ENCODE measurements around the gene EEA1. TPM values are rescaled to one million over a fixed set of nuclear protein-coding genes. Genes with fewer than 3 reads are reported as not detected.

Gene EEA1
- total RNA-seq, 1 donor from 2014 or later = 59.2 TPM

- H3K9me3 ChIP-seq = no peaks in the 10 kb centered on the region
- H3K36me3 ChIP-seq = no peaks in the 10 kb centered on the region
- no peaks in the 10 kb centered on the region for H3K4me1 ChIP-seq
- no peak overlapping the region for H3K4me3 ChIP-seq
- no peak overlapping the region for H3K27ac ChIP-seq
- no peak for TF ChIP-seq POLR2AphosphoS5 (IDR thresholded peaks at IDR 0.05; ENCODE audit: insufficient read depth in 1 of 2, low read depth in 1 of 2)
- no peak for DNase-seq (ENCODE audit: extremely low spot score in 2 of 2)
- intact Hi-C loops (cut with DNase I) = no loop called here
- H3K27me3 ChIP-seq = no peaks in the 10 kb centered on the region
These were observed 18.6 kb upstream of the EEA1 start for GRCh38 chr12:92947589-92948215.

DNA sequence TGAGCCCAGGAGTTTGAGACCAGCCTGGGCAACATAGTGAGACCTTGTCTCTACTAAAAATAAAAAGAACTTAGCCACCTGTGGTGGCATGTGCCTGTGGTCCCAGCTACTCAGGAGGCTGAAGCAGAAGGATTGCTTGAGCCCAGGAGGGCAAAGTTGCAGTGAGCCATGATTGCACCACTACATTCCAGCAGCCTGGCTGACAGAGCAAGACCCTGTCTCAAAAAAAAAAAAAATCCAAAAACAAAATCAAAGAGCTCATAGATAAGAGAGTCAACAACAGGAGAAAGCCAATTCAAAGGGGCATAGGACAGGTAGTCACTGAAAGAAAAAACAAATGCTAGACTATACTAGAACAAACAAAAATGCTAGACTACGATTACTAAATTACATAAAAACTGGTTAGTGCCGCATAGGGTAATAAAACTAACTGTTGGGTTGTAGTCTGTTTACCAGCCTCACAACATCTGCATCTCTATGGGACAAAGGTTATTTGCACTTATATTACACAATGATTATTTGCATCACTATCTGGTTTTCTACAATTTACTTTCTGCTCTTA is 16.6 kb upstream of the EEA1 start:
- no peak for TF ChIP-seq POLR2AphosphoS5 (IDR thresholded peaks at IDR 0.05; ENCODE audit: insufficient read depth in 1 of 2, low read depth in 1 of 2)
- no peak for TF ChIP-seq CTCF (IDR thresholded peaks at IDR 0.05)
- no peak for TF ChIP-seq POLR2A (IDR thresholded peaks at IDR 0.05)
- Histone ChIP-seq H3K9me3 (no peaks in the 10 kb centered on the region), H3K27me3 (no peaks in the 10 kb centered on the region), H3K36me3 (no peaks in the 10 kb centered on the region), H3K27ac (no peak overlapping the region), H3K4me3 (no peak overlapping the region), H3K4me1 (no peaks in the 10 kb centered on the region)
- intact Hi-C loops (cut with DNase I) = no loop called here
- DNase-seq (ENCODE audit: extremely low spot score in 2 of 2) = no peak

GRCh38 chr12:92943482-92944250 is 14.6 kb upstream of the EEA1 start:
- no peak for DNase-seq (ENCODE audit: extremely low spot score in 2 of 2)
- H3K4me3 ChIP-seq = no peak overlapping the region
- no peaks in the 10 kb centered on the region for H3K9me3 ChIP-seq
- H3K36me3 ChIP-seq = no peaks in the 10 kb centered on the region
- H3K27ac ChIP-seq = no peak overlapping the region
- TF ChIP-seq POLR2A (IDR thresholded peaks at IDR 0.05) = no peak
- no peak for TF ChIP-seq CTCF (IDR thresholded peaks at IDR 0.05)
- TF ChIP-seq POLR2AphosphoS5 (IDR thresholded peaks at IDR 0.05; ENCODE audit: insufficient read depth in 1 of 2, low read depth in 1 of 2) = no peak
- no peaks in the 10 kb centered on the region for H3K27me3 ChIP-seq
- no peaks in the 10 kb centered on the region for H3K4me1 ChIP-seq
- intact Hi-C loops (cut with DNase I) = no loop called here

DNA sequence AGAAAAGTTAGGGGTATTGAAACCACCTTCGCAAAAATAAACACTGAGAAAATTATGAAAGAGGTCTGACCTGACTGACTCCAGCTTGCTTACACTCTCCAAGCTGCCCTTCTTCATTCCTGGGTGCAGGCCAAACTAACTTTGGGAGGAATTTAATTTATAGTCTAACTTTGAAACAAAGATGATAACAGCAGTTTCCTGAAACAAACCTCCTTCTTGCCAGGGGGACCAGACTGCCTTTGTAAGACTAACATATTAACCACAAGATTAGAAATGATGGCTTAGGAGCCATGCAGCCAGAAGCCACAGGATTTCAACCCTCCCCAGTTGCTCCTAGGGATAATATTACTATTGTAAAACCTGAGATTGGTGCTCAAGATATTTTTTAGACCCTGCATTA is 13.8 kb upstream of the EEA1 start:
- Histone ChIP-seq H3K27me3 (no peaks in the 10 kb centered on the region), H3K9me3 (no peaks in the 10 kb centered on the region), H3K36me3 (no peaks in the 10 kb centered on the region), H3K27ac (no peak overlapping the region), H3K4me1 (no peaks in the 10 kb centered on the region), H3K4me3 (no peak overlapping the region)
- no peak for DNase-seq (ENCODE audit: extremely low spot score in 2 of 2)
- intact Hi-C loops (cut with DNase I) = no loop called here
- TF ChIP-seq POLR2A (IDR thresholded peaks at IDR 0.05) = no peak
- TF ChIP-seq CTCF (IDR thresholded peaks at IDR 0.05) = no peak

DNA sequence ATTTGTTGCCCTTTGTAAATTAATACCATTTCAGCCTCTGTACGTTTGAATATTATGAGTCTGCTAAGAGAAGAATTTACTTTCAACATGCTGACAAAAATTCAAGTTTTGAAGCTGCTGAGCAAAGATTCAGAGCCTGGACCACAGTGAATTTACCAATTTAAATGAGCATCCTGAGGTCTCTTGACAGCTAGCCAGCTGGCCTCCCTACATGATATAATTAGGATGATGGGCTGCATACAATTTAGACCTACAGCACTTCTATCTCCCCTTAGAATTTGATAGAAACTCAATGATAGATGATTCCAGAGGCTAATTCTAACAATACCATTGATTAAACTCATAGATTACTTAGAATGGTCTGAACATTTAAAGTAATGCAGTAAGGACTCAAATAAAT is 10.0 kb upstream of the EEA1 start:
- DNase-seq (ENCODE audit: extremely low spot score in 2 of 2) = no peak
- intact Hi-C loops (cut with DNase I) = no loop called here
- TF ChIP-seq POLR2AphosphoS5 (IDR thresholded peaks at IDR 0.05; ENCODE audit: insufficient read depth in 1 of 2, low read depth in 1 of 2) (no peak), POLR2A (IDR thresholded peaks at IDR 0.05) (no peak), CTCF (IDR thresholded peaks at IDR 0.05) (no peak)
- H3K4me3 ChIP-seq = no peak overlapping the region
- H3K27me3 ChIP-seq = no peaks in the 10 kb centered on the region
- no peak overlapping the region for H3K27ac ChIP-seq
- no peaks in the 10 kb centered on the region for H3K4me1 ChIP-seq
- no peaks in the 10 kb centered on the region for H3K9me3 ChIP-seq
- no peaks in the 10 kb centered on the region for H3K36me3 ChIP-seq

Measured in vagina (tissue), 2 donors.